ENCODE measurements around the gene WNT3.
"Not testable (repeated sequence)": the region's sequence is repeated elsewhere in the genome, so short reads cannot be mapped to it uniquely, and the experiment has no call there.

The WNT3 gene

DNA sequence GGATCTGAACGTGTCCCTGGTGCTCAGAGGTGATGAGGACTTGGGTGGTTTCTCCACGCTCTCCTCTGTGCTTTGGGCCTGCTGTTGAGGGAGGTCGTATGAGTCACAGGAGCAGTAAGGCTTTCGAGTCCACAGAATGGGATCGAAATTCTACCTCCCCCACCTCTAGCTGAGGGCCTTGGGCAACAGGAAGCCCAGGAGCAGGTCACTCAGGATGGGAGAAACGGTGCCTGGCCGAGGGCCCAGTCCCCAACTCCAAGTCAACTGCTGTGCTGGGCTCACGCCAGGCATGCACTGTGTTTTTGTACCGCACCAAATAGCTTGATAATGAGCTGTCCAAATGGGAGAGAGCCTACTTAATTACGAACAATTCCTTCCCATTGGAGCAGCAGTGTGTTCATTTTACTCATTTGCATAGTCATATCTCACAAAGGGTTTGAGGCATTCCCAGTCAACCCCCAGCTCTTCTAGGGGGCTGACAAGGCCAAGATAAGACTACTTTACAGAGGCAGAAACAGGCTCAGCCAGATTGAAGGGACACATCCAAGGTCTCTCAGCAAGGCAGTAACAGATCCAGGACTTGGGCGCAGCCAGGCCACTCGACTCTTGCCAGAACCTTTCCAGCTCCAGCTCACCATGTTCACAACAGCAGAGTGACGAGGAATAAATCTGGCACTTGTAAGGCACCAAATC lies 53.6 kb downstream of the WNT3 start:
- peak; percentile 37 for DNase-seq (ENCODE audit: low spot score)

DNA sequence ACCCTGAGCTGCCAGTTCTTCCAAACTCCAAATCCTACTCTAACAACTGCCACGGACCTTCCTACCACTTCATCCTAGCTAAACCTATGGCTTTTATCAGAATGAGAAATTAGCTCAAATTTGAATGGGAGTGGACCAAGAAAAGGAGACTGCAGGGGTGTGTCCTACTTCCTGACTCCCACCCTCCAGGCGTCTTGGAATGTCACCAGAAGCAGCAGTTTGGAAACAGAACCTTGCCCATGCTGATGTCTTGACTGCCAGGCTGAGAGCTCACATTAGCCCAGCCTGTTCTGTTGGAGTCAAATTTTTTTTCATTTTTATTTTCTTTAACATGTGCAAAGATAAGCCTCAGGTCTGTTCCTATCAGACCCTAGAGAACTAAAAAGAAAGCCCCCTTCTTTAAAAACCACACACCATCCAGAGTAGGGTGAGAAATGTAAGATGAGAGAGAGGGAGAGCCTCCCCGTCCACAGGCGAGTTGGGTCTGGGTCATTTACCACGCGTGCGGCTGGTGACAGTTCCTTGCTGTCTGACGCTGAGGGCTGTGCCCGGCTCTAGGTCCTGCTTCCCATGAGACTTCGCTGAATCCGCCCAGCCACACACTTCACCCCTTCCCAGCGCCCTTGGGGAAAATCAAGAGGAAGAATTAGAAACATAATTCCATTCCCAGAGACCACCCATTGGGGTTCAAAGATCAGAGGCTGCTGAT lies 54.3 kb downstream of the WNT3 start:
- DNase-seq (ENCODE audit: low spot score), result no peak

DNA sequence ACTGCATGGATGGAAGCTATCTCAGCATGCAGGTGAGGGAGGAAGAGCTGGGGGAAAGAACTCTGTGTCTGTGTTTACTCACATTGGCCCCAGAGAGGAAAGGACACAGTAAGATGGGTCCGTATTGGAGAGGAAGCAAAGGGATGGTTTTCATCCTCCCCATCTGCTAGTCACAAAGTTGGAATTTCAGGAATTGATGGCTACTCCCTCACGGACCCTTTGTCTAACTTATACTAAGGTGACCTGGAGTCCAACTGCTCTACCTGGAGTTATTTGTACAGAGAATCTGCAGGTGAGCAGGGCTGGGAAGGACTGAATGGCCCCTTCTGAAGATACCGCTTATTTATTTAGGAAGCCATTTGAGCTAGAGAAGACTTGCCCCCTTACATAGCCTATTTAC lies 55.1 kb downstream of the WNT3 start:
- DNase-seq (ENCODE audit: low spot score), result no peak

DNA sequence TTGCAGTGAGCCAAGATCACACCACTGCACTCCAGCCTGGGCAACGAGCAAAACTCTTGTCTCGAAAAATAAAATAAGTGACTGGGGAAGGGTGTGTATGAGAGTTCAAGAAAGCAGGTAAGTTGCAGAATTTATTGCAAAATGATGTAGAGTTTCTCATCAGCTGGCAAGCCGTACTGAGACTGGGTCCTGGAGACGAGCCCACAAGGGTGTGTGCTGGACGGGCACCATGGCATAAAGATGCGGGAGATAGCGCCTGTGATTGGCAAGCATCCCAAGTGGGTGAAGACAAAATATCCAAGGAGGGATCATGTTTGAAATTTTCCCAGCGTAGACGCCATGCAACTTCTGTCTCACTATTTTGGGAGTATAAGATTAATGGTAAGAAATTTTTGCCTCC lies 59.4 kb downstream of the WNT3 start:
- no peak for DNase-seq (ENCODE audit: low spot score)

DNA sequence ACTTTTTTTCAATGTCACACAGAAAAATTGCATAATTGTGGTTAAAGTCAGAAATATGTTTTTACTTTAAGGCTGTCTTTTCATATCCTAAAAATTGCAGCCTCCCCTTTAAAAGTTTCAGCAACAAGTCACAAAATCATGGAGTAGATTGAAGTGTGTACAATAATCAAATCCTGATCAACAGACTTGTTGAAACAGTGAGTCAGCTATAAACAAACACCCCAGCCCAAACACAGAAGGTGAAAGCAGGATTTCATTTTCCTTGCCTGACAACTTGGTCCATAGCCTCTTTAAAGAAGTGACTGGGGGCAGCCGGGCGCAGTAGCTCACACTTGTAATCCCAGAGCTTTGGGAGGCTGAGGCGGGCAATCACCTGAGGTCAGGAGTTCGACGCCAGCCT lies 59.9 kb downstream of the WNT3 start:
- no peak for DNase-seq (ENCODE audit: low spot score)

DNA sequence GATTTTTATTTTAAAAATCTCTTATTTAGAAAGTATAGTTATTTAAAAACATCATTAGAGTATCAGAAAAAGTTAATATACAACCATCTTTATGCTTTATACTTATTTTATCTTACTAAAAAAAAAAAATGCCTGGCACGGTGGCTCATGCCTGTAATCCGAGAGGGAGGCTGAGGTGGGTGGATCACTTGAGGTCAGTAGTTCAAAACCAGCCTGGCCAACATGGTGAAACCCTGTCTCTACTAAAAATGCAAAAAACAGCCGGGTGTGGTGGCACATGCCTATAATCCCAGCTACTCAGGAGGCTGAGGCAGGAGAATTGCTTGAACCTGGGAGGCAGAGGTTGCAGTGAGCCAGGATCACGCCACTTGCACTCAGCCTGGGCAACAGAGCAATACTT lies 60.9 kb downstream of the WNT3 start:
- DNase-seq (ENCODE audit: low spot score), result not testable (repeated sequence)

DNA sequence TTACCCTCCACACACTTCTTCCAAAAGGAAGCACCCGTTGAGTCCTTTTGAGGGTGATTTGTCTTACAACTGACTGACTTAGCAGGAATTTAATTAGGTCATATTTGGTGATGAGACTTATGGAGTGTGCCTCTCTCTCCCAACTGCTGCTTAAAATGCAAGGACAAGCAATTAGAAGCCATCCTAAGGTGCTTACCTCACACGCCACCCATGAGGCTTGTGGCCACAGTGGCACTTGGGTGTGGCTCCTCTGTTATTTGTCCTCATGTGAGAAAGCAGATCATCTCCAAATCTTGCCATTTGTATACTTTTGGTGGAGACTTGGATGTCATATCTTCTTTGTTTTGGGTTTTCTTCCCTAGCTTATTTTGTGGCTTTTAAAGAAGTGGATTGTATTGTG lies 61.6 kb downstream of the WNT3 start:
- no peak for DNase-seq (ENCODE audit: low spot score)

DNA sequence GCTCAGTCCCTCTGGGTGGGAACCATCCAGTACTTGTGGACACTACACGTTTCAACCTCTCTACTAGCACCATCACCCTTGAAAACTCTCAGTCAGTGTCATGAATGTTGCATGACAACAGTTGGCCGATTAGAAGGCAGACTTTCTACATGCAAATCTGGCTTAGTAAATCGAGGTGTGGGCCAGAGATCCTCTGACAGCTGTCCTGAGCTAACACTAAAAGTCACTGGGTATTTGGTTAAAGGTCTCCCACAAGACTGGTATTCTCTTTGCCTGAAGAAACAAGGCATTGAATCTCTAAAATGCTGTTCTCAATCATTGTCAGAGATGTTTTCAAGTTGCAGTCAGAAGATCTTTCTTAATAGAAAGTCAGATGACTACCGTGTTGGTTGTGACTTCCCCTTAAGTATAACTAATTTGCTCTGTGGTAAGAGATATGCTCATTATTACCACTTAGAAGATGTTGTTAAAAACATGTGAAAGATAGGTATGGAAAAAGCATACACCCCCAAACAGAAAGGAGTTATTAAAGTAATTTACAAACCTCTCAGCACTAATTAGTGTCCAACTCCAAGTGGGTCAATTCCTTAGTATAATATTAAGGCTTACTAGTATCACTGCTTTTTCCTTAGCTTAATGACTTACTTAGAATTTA lies 62.3 kb downstream of the WNT3 start:
- no peak for DNase-seq (ENCODE audit: low spot score)

DNA sequence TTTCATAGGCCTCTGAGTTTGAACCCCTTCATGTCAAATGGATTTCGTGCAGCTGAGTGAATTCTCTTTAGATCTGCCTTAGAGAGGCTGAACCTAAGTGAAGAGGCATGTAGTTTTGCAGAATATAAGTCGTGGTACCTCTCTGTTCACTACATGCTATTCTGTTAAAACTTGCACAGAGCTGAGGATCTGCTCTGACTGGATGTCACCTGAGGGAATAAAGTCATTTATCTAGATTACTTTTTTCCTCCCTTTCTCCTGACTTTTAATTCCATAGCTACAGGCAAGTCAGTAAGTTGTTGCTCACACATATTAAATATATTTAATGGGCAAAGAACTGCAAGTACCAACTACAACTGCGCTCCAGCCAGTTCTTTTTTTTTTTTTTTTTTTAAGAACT lies 64.7 kb downstream of the WNT3 start:
- DNase-seq (ENCODE audit: low spot score), result no peak

DNA sequence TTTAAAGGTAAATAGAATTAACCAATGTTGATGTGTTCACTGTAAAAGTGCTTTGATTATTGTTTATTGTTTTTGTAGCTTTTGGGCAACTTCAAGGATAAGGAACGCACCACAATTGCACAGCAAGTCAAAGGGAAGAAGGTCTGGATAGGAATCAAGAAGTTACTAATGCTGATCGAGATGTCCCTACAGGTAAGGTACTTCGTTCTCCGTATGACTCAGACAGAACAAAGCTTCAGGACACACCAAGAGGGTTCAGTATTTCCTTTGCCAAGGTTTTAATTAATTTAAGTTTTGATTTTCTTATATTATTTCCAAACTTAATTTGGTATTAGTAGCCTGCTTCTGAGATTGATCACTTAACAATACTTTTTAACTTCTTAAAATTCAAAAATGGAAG lies 67.1 kb downstream of the WNT3 start:
- no peak for DNase-seq (ENCODE audit: low spot score)

DNA sequence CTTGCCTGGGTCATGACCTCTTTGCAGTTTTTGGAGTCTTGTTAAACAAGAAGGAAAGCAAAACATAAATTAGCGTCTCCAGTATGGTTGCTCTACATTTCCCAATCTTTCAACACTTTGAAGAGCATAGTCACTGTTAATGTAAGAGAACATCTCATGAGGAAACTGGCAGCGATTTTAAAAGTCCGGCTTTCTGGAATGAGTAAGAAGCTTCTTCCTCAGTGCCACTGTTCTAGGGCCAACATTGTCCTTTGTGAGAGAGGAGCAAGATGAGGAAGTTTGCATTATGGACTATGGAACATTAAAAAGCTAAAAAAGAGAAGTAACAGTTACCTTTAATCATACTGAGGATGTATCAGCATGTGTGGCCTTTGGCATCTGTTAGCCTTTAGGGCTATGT lies 73.1 kb downstream of the WNT3 start:
- DNase-seq (ENCODE audit: low spot score), result no peak

DNA sequence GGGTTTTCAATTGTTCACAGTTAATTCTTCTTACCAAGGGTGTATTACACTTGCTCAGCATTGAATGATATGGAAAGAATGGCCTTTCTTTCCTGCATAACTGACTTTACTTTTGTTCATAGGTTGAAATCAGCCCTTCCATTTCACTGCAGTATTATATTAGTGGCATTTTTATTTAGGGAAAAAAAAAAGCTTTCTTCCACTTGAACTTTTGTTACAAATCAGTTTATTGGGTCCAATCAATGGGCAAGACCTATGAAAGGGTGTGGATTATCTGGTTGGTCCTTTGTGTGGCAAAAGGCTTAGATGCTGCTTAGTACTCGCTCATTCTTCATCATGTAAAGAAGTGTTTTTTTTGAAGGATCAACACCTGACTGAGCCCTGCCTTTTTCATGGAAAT lies 74.1 kb downstream of the WNT3 start:
- DNase-seq (ENCODE audit: low spot score), result no peak

DNA sequence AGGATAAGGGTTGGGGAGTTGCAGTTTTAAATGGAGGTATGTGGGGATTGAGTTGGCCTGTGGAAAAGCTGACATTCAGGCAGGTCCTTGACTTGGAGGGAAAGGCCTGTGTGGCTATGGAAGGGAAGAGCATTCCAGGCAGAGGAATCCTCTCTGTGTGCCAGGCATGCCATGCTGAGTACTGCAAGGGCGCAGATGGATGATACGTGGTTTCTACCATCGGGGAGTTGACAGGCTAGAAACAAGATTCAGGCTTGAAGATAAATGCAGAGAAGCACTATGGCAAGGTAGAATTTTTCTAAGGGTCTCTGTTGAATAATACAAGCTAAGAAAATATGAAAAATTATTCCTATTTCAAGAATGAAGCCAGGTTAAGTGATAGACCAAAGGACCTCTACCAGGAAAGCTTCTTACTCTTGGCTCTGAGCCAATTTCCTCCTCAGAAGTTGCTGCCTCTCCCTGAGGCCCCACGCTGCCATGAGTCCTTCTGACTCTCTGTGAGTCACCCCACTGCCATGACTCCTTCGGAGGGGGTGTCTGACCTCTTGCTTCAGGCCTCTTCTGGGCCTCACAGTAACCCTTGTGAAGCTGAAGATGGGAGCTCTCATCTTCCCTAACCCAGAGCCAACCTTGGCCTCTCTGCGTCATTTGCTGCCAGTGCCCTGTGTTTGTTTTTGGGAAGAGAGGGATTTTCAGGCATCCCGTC lies 75.8 kb downstream of the WNT3 start:
- DNase-seq (ENCODE audit: low spot score), result peak; percentile 91

DNA sequence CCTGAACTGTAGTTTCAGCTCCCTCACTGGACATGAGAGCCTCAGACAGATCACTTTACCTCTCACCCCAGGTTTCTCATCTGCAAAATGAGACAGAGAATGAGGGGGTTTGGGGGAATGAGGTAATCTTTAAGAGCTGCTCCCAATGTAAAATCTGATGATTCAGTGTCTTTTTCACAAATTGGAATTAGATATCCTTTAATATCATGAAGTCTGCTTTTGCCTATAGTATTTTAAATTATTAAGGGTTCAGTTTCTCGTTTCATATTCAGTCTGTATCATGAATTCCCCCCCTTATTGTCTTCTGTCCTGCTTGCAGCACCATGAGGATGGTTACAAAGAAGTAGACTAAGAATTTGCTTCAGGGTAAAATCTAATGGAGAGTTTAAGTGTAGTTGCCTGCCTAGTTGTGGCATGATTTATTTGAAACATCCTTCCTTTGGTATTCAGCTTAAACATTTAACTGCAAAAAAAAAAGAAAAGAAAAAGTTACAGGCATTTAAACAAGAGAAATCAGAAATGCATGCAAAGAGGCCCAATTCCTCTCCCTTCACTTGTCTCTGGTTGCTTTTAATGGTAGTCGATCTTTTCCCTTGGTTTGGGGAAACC lies 77.3 kb downstream of the WNT3 start:
- no peak for DNase-seq (ENCODE audit: low spot score)

DNA sequence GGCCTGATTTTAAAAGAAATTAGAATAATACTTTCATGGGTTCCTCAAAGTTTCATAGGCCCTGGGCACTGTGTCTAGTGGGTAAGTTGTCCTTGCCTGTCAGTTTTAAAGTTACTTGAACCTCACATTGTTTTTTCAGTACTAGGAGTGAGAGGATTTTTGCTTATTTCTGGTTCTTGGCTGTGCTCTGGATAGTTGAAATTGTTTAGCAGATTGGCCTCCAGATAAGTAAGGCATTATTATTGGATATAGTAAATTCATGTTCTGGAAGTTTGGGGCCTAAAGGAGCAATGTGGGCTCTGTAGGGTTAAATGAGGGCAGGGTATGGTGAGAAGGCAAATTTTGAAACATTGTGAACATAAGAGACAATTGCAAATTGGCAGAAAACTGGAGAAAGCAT lies 78.5 kb downstream of the WNT3 start:
- no peak for DNase-seq (ENCODE audit: low spot score)

DNA sequence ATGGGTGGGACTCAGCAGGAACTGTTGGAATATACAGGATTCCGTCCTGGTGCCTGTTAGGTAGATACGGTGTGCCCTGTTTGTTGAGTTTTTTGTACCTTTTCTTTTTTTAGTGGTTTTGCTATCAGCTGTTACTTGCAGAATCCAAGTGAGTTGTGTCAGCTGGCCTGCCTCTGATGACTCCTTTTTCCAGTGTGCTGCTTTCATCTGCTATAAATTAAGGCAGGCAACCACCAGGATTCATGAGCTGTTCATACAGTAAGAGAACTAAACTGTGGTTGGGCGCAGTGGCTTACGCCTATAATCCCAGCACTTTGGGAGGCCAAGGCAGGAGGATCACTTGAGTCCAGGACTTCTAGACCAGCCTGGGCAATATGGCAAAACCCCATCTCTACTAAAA lies 79.9 kb downstream of the WNT3 start:
- DNase-seq (ENCODE audit: low spot score), result no peak

DNA sequence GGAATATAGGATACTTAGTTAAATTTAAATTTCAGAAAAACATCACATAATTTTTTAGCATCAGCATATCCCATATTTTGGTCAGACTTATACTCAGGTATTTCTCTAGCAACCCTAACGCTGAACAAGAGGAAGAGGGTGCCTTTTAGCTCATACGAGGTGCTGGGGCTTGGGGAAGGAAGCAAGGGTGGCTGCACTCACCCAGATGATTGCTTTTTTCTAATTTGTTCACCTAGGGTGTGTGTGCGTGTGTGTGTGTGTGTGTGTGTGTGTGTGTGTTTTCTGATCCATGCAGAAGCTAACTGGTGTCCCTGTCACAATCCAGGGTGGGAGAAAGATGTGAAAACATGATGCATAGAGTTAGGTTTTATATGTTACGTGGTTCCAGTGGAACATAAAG lies 81.2 kb downstream of the WNT3 start:
- no peak for DNase-seq (ENCODE audit: low spot score)

DNA sequence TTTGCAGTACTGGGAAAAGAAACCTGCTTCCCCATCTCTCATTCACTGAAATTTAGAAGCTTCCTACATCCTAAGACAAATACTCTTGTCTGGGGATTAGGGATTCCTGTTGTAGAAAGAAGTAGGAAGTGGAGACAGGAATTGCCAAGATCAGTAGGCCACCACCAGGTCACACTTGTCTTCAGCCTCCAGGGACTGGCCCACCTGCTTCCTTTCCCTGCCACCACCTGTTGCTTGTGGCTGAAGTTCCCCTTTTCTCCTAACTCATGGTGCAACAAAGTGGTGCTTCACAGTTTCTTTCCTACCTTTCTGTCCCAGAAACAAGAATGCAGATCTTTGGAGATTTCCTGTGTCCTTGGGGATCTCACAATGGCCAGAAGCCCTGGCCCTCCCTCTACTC lies 82.4 kb downstream of the WNT3 start:
- DNase-seq (ENCODE audit: low spot score), result no peak

DNA sequence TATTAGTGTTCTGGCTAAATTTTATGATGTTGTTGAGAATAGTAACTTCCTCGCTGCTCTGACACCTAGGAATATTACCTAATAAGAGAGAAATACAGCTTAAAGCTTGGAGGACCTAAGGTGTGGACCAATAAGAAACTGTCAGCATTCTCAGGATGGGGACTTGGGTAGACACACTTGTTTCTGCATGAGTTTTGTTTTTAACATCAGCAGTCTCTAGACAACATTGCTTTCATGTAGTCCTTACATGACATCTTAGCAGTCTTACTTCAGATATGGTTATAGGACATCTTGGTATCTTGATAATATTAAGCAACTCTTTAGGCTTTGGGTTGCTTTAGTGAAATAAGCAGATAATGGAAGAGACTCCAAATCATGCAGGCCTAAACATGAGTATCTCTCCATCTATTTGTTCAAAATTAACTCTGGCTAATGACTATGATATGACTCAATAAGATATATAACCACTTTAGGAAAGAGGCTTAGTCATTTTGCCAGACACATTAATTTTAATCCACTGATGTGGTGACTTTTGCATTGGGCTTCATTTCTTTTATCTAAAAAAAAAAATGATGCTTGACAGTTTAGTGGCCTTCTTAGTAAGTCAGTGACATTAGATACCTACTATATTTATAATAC lies 84.5 kb downstream of the WNT3 start:
- peak; percentile 32 for DNase-seq (ENCODE audit: low spot score)

DNA sequence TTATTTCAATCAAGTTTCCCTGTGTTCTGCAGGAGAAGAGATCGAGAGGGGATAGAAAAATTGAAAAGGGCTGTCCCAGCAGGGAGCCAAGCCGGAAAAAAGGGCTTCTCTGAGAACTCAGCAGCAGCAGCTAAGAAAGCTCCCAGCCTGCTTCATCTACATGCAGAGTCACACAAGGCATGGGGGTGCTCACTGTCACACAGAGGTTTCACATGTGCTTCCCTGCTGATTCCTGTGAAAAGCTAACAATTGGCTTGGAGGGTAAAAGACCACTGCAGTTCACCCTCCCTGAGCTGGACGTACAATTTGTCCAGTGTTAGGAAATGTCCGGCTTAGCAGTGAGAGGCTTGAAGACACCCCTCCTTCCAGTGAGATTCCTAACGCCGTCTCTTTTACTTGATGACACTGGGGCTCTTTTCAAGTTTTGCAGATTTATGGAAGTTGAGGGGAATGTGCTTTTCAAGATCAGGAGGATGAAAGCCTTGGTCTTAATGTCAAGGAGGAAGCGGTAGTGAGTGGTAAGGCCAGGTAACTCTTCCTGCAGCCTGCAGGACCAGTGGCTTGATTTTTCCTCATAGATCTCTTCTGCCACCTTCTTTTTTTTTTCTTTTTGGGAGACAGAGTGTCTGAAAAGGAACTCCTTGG lies 85.6 kb downstream of the WNT3 start:
- DNase-seq (ENCODE audit: low spot score), result no peak

DNA sequence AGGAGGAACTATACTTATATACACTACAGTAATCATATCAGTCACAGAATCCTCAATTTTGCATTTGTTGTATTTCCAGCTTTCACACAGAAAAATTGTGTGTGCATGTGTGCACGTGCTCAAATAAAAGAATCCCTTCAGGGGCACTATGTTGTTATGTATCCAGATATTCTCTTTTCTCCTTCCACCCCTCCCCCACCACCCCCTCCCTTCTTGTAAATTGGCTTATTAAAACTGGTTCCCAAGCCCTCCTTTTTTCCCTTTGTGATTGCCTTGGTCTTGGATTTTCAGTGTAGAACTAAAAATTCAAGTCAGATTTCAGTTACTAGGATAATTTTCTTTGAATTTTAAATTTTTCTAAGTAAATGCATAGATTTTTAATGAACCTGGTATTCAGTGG lies 86.3 kb downstream of the WNT3 start:
- no peak for DNase-seq (ENCODE audit: low spot score)

All from kidney capillary endothelial cell (primary cell).